Central memory CD4-positive, alpha-beta T cell (primary cell): ENCODE data around the gene BCL2L1.

Experiments used
- DNase-seq: peaks from one replicate; pipeline ENCODE4 v3.0.0; 2022

The BCL2L1 gene

GRCh38 chr20:31708736-31709534 lies 13.7 kb downstream of the BCL2L1 start:
- no peak for DNase-seq

DNA sequence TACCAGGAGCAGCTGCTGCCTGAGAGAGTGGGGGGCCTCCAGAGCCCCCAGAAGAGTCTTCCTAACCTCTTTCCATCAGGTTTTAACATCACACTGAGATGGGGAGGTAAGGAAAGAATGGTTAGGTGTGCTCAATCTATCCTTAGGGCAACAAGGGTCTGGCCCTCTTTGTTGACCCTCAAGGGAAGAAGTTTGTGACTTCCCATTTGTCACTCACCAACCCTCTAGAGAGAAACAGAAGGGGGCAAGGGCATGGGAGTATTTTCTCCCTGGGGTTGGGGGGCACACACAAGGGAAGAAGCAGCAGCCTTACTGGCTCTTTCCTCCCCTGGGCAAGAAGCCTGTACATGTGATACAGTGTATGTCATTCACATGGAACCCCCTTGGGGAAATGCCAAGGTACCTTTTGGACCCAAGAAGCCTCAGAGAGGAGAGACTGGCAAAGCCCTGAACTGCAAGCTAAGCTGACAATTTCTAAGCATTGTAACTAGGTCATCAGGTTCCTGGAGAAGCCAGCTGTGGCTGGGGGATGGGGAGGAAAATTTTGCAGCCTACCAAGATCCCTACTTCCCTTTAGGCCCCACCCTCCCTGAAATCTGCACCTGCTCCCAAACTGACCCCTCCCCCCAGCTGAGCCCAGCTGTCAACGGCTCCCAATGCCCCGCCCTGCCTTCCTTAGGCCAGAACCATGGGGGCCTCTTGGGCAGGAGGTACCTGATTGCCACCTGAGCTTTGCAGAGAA lies 14.5 kb downstream of the BCL2L1 start:
- DNase-seq: no peak

GRCh38 chr20:31707258-31707615 lies 15.4 kb downstream of the BCL2L1 start:
- no peak for DNase-seq

- DNase-seq: no peak
Observed at GRCh38 chr20:31706607-31707257, 15.9 kb downstream of the BCL2L1 start.

DNA sequence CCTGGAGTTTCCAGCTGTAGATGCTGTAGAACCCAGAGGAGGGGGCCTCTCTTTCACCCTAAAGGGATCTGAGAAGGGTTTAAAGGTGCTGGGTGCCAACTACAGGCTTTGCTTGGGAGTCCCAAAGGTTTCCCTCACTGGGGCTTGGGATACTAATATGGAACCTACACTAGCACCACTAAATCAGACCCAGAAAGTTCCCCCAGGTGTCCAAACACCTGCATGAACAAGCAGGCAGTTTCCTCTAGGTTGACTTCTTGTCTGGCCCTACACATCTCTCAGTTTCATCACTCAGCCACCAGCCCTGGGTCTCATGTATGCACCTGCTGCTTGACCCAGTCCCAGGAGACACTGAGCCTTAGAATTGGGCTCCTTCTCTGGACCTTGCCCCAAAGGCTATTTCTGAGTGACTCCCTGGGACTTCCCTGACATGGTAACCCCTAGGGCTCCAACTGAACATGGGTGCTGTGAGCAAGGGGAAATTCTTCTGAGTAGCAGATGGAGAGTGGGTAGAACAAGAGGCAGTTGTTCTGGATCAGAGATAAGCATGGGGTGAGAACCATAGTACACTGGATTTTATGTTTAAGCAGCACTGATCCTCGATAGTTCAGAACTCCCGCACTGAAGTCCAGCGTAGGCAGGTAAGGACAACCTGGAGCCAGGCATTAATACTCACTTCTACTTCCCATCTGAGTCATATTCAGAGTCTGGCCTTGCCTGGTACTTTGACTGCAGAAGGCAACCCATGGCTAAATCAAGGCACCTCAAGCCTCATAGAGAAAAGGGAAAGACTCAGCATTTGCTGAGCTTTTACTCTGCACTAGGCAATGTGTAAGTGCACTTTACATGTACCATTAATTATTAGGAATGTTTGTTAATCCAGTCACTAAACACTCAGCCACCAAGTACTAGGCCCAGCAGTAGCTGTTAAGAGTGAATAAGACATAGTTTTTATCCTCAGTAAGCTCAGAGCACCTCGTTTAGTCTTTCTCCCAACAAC lies 16.8 kb downstream of the BCL2L1 start:
- no peak for DNase-seq

DNA sequence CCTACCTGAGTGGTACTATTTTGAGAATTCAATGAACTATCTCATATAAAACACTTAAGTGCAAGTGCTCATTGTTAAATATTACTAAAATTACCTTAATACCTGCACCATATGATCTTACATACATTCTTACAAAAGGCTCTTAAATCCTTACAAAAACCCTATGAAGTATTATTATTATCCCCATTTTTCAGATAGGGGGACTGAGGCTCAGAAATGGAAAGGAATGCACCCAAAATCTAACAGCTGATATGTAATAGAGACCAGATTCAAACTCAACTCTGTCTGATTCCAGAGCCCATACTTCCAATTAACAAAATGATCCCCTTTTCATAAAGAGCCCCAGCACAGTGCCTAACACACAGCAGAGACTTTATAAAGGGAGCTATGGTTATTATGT lies 17.5 kb downstream of the BCL2L1 start:
- DNase-seq: no peak

- DNase-seq: no peak
Observed at GRCh38 chr20:31704225-31705119, 18.2 kb downstream of the BCL2L1 start.

DNA sequence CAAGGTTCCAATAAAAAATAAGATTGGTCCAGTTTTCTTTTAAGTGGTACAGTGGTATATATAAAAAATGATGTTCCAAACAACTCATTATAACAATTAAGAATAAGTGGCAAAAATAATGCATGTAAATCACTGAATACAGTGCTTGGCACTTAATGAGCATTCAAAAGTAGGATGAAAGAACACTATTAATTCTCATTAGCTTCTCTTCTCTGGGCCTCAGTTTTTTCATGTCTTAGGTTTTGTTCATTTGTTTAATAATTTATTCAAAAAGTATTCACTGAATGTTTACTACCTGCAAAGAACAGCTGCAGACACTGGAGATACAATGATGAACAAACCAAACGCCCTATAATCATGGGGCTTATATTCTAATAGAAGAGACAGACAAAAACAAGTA lies 21.1 kb downstream of the BCL2L1 start:
- no peak for DNase-seq

DNA sequence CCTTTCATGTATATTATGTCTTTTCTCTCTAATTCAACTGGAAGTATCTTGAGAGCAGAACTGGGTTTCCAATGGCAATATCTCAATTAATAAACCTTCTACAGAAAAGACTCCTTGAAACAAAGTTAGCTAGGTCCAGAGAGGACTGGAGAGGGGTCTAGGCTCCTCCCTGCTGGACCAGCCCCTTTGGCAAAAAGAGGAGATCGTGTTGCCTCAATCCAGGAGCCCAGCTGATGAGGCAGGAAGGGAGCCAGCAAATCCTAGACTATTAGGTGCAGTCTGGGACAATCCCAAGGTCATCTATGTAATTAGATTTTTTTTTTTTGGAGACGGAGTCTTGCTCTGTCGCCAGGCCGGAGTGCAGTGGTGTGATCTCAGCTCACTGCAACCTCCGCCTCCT lies 21.9 kb downstream of the BCL2L1 start:
- no peak for DNase-seq

DNA sequence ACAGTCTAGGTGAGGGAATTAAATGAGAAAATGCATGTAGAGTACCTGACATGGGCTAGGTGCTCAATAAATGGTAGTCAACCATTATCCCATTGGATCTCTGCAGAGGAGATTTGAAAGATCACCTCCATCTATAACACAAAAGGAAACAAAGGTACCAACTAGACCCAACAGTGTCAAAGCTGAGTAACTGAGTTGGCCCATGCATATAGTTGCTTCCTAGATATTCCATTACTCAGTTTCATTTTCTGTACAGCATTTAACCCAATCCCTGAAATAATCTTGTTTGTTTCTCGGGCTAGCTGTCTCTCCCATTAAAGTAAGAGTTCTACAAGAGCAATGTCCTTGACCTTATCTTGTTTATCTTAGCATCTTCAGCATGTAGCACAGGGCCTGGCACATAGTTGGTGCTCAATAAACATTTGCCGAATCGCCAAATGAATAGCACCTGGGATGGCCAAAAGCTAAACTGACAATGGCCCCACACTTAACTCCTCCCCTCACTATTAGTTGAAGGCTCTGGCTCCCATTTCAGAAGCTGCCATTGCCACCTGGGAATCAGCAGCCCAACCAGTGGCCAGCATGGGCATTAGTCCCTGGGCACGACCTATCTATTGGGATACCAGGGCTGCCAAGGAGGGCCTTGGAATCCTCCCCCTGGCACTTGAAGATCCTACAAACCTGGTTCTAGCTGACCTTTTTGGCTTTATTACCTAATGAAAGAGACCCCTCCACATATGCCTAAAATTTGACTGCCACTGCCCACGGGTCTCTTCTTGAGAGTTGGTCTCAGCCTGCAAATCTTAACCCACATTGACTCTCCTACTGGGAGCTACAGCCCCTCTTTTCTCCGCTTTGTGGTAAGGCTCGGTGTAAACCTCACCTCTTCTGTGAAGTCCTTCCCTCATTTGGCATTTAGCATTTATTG lies 22.6 kb downstream of the BCL2L1 start:
- no peak for DNase-seq

DNA sequence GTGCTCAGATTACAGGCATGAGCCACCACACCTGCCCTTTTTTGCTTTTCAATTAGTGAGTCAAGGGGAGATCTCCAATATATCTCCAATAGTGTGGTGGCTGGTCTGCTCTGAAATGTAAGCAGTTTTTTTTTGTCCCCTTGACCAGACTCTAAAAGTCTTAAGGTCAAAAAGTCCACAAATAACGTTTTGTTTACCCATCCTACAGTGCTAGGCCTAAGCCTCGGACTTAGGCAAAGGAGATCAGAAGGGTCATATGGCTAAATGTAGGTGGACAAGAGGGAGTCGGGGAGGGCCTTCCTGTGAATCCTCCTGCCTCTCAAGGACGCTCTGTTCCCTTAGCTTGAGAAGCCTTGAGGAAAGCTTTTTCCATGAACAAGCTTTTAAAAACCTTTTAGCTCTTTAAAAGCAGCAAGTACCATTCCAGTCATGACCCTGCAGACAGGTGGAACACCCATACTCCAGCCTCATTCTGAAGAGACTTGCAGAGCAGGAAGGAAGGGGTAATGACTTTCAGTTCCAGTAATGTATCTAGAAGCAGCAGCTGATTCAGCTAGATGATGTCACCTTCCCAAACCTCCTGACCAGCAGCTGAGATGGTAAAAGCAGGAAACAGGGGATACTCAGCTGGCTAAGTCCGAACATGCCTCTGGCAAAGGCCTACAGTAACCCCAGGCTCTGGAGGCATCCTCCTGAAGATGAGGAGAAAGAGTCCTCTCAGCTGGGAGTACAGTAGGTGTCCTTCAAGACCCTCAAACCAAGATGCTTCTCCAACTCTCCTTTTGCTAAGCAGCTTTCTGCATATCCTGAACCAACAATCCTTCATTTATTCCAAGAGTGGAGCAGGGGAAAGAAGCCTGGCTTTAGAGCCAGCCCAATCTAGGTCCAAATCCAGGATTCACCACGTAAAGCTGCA lies 23.6 kb downstream of the BCL2L1 start:
- DNase-seq: no peak

- no peak for DNase-seq
Observed at GRCh38 chr20:31698243-31698802, 24.3 kb downstream of the BCL2L1 start.

DNA sequence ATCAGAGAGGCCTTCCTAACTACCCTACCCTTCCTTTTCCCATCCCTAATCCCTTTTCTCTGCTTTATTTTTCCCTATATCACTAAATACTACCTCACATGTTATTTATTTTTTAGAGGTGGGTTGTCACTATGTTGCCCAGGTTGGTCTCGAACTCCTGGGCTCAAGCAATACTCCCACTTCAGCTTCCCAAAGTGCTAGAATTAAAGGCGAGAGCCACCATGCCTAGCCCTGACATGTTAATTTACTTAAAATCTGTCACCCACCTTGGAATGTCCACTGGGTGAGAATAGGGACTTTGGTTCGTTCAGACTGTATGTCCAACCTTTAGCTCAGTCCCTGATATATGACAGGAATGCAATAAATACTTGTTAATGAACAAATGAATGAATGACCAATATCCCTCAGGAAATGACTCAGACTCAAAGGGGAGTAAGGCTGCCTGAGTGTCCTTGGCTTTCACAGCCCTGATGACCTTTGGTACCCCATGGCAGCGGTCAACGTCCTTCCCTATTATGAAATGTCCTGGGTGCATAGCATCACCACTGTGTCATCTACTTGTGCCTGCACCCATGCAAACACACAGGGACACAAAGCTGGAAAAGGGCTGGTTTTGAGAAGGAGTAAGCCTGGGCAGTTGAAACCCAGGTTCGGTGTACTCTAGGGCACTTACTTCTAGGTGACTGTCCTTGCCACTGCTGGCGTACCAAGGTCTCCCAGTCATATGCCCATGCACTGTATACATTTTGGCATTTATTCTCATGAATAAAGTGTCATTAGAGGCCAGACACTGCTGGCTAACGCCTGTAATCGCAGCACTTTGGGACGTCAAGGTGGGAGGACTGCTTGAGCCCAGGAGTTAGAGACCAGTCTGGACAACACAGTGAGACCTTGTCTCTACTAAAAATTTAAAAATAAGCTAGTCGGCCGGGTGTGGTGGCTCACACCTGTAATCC lies 26.5 kb downstream of the BCL2L1 start:
- no peak for DNase-seq

DNA sequence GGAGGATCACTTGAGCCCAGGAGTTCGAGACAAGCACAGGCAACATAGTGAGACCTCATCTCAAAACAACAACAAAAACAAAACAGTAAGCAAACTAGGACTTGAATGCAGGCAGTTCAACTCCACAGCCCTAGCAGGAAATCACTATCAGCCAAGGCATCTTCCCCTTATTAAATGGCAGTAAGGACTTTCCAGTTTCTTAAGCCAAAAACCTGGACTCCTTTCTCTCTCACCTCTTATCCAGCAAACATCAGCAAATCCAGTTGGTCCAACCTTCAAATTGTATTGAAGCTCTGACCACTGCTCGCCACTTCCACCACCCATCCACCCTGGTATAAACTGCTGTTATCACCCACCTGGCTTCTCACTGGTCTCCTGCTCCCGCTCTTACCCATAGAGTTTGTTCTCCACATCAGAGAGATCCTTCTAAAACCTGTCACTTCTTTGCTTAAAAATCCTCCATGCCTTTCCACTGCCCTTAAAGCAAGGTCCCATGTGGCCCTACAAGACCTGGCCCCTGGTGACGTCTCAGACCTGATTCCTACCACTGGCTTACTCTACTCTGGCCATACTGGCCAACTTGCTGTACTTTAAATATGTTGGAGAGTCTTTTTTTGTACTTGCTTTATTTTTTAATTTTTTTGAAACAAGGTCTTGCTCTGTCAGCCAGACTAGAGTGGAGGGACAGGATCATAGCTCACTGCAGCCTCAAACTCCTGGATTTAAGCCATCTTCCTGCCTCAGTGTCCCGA lies 27.6 kb downstream of the BCL2L1 start:
- DNase-seq: no peak

- DNase-seq: no peak
Observed at GRCh38 chr20:31693987-31694661, 28.5 kb downstream of the BCL2L1 start.

- DNase-seq: no peak
Observed at GRCh38 chr20:31693402-31693801, 29.3 kb downstream of the BCL2L1 start.
